OCI-LY3 (cell line): ENCODE results near the gene CLIC1.

Experiments used
- CTCF ChIP-seq: fragments of 200-600, 300-600 bp; sonication (generic); IDR thresholded peaks from 2 replicates; pipeline ENCODE4 v1.5.1; 2014; ENCODE audit warnings: antibody characterized with exemption, low read length, low read depth
- EZH2phosphoT487 ChIP-seq: fragments of 200-600 bp; shearing (Covaris generic); IDR thresholded peaks from 2 replicates; pipeline ENCODE4 v1.6.1; 2018; ENCODE audit warnings: antibody characterized with exemption, mixed run types, low read depth

- TF ChIP-seq CTCF: no peak
- TF ChIP-seq EZH2phosphoT487: no peak
Observed at GRCh38 chr6:31777667-31778050, 41.3 kb upstream of the CLIC1 start.
